Stimulated activated naive CD4-positive, alpha-beta T cell (primary cell): Measurements from ENCODE around the gene RASL10B.

Experiments used
- DNase-seq, 6 experiments: peaks; one replicate each; lab custom pipeline; 2025; lab: John Stamatoyannopoulos, UW

The RASL10B gene

DNA sequence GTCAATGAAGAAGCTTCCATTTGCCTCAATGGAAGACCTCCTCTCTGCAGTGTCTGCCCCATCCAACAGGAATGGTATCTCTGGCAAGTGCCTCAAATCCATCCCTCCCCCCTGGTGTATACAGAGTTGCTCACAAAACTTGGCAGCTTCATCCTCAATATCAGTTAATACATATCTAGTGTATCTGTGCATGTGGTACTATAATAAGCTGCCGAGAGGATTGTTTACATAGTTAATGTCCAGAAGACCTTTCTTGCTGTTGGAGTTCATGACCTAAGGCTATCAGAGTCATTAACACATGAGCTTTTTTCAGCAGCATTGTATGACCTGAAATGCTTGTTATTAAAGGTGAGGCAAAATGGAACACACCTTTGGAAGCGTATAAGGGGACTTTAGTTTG lies 14.0 kb upstream of the RASL10B start:
- DNase-seq: no peak

DNA sequence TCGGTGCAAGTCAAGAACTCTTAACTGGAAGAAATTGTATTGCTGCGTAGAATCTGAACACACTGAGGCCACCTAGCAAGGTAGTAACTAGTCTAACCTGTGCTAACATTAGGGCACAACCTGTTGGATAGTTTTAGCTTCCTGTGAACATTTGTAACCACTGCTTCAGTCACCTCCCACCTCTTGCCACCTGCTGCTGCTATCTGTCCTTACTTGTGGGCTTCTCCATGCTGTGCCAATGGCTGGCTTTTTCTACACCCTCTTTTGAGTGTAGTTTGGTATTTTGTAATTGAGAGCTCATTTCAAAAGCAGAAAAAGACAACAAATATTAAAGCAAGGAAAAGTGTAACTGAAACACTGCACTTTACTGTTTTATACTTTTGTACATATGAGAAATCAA lies 7.7 kb upstream of the RASL10B start:
- no peak for DNase-seq

GRCh38 chr17:35725058-35725457 lies 6.4 kb upstream of the RASL10B start:
- DNase-seq: no peak

DNA sequence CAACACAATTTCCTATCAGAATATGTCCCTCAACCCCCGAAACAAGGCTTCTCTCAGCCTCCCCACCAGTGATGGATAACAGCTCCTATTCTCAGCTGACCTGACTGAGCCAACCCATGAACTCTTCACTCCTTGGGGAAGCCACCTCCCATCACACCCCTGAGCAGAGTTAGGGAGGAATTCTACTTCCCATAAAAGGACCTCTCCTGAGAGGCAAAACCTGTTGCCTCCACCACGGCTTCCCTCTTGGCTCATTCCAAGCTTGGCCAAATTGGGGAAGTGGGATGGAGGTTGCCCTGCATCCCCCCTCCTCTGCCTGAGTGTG lies 5.7 kb upstream of the RASL10B start:
- DNase-seq: no peak

DNA sequence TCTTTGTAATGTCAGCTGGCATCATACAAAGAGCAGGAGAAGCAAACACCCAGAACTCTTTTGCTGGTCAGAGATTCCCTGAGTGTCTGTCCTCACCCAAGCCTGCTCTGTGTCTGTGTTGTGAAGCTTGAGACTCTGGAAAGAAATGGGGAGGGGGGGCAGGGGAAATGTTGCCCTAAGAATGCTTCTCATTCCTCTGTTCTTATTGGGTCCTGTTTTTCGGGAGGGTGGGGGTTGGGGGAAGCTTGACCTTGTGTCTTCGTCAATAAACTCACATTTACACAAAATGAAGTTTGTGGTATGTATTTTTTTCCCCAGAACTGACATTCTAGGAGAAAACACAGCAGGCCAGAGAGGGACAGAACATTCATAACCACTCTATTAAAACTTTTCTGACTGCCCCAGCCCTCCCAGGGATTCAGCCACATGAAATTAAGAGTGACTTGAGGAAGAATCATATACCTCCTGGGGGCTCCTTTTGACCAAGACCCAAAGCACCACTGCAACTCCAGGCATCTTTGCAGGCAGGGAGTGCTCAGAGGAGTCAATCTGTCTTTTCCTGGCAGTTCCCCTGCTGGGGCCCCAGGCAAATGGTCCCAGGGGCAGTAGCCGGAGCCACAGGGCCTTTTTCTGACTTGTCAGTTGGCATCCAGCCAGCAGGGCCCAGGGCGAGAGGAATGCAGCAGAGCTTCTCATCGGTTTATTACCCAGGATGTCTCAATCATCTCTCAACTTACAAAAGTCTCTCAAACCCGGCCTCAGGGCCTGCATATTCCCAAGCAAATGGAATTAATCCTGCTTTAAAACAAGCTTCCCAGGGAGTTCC lies 5.1 kb upstream of the RASL10B start:
- DNase-seq: no peak

DNA sequence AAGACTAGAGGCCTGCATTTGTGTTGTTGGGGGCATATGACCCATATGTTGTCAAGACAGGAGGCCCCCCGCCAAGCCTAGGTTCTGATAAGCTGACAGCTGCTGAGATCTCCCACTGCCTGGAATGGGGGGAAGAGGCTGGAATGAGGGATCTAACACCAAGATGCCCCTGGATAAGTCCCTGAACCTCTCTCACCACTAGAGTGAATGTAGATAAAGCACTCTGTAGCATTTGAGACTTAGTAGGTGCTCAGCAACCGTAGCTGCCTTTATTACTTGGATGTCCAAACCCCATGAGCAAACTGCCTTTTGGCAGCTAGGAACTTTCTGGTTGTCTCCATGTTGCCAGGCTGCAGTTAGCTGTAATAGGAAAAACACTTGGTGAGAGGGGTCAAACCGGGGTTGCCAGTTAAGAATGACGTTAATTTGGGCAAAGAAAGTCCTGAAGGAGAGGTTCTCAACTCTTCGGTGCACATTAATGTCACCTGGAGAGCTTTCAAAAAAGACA lies 4.4 kb upstream of the RASL10B start:
- DNase-seq: no peak

GRCh38 chr17:35727635-35728034 lies 3.8 kb upstream of the RASL10B start:
- no peak for DNase-seq

GRCh38 chr17:35728551-35728950 lies 2.9 kb upstream of the RASL10B start:
- no peak for DNase-seq

DNA sequence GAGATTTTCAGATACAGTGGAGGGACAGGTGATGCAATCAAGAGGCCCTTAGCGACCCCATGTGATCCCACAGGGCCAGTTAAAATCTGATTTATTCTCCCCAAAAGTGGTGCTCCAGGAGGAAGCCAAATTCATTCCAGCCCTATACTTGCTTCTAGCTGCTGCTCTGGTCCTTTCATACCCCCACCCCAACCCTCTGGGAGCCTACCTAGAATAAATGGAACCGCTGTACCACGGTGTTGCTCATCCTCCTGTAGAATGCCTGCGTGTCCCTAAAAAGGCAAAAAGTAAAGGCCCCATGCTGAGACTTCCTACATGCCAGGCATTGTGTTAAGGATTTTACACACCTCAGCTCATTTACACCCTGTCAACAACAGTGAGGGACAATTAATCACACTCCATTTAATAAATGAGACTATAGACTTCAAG lies 2.0 kb upstream of the RASL10B start:
- DNase-seq: no peak

GRCh38 chr17:35730400-35731005 lies 936 bp upstream of the RASL10B start:
- DNase-seq: no peak

- DNase-seq: no peak
Observed at GRCh38 chr17:35731917-35732805, 722 bp downstream of the RASL10B start.

DNA sequence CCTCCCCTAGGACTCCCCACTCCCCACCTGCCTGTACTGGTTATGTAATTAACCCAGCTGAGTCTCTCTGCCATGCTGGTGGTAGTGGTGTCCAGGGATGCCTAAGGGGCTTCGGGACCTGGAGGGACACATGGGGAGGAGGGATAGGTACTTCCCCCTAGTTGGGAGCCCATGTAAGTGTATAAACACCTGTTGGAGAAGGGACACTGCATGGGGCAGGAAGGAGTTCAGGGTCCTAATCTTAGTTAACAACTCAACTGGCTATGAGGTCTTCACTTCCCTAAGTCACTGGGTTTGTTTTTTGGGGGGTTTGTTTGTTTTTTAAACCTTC lies 1.3 kb downstream of the RASL10B start:
- DNase-seq: no peak

DNA sequence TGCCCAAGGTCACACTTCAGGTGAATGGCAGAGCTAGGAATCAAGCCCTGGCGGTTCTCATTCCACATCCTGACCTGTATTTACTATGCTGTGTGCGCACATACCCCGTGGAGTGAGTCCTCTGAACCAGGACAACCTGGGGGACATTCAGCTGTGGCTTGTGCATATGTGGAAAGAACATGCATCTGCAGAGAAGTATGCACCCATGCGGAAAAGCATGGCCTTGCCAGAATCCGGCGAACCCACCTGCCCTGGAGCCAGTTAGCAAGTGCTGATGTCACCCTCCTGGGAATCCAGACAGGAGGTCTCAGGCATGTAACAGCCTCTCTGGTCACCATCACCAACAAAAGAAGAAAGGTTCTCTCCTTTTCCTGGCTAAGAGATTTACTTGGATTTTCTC lies 1.9 kb downstream of the RASL10B start:
- no peak for DNase-seq

GRCh38 chr17:35734396-35734795 lies 3.0 kb downstream of the RASL10B start:
- DNase-seq: no peak

DNA sequence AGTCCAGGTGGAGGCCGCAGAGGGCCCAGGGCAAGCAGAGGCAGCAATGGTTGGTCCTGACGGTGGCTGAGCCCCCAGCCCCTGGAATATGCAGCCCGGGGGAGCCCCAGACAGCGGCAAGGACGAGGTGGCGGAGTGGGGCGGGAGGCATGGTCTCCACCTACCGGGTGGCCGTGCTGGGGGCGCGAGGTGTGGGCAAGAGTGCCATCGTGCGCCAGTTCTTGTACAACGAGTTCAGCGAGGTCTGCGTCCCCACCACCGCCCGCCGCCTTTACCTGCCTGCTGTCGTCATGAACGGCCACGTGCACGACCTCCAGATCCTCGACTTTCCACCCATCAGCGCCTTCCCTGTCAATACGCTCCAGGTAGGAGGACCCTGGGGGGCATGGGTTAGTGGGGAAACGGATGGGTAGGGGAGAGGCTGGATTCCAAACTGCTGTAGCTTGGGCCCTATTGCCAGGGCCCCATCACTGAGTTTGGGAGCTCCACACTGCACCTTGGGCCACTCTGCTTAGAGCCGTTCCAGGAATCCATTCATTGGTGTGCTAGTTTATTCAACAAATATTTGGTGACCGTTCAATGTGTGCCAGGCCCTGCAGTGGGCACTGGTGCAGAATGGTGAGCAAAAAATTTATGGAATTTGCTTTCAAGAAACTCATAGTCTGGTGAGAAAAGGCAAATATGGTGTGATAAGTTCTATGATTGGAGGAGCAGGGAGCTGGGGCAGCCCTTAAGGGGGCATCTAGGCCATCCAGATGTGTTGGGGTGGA lies 3.8 kb downstream of the RASL10B start:
- no peak for DNase-seq

- DNase-seq: no peak
Observed at GRCh38 chr17:35736236-35736635, 4.8 kb downstream of the RASL10B start.

GRCh38 chr17:35738519-35739133 lies 7.2 kb downstream of the RASL10B start:
- no peak for DNase-seq

- DNase-seq: no peak
Observed at GRCh38 chr17:35740216-35740615, 8.8 kb downstream of the RASL10B start.

DNA sequence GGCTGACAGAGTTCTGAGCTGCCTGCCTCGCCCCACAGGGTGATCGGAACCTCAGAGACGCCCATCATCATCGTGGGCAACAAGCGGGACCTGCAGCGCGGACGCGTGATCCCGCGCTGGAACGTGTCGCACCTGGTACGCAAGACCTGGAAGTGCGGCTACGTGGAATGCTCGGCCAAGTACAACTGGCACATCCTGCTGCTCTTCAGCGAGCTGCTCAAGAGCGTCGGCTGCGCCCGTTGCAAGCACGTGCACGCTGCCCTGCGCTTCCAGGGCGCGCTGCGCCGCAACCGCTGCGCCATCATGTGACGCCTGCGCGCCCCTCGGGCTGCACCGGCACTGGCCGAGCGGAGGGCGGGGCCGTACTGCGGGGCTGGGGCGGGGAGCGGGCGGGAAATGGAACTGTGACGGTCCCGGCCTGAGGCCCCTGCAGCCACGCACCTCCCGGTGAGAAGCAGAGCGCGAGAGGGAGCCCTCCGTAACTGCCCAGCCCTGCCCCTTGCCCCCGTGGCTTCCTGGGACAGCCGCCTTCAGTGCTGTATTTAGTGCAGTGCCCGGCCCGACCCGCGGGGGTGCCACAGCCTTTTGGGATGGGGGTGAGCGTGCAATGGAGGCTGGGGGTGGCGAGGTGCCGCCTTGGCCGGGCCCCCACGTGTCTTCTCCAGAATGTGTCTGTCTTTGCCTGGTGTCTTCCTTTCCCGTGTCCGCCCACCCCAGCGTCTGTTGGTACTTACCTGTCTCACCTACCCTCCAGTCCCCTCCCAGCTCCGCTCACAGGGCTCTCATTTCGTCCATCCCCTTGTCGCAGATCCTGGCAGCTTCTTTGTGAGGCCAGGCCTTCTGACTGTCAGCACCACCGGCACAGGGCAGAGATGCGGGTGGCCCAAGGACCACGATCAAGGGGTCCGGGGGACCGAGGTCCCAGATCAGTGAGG lies 9.8 kb downstream of the RASL10B start:
- peak in 3 of 6 experiments; percentile 10 to 26 (median 10) for DNase-seq

- no peak for DNase-seq
Observed at GRCh38 chr17:35742496-35742895, 11.1 kb downstream of the RASL10B start.
